ENCODE measurements around the gene BAZ1A. TPM values are rescaled to one million over a fixed set of nuclear protein-coding genes. Genes with fewer than 3 reads are reported as not detected.

Gene BAZ1A
- total and polyA plus RNA-seq, 4 experiments from 2014 or later, result 5.6 to 56.4 (median 35.3) TPM

GRCh38 chr14:34710744-34711143 lies 164.4 kb downstream of the BAZ1A start:
- H3K4me1 Mint-ChIP-seq, result peaks cover 15 to 27% (median 17%) of the 10 kb centered on the region in 4 donors
- no peaks in the 10 kb centered on the region for H3K9me3 ChIP-seq (ENCODE audit: control insufficient read depth in 1 of 2, low read length in 2 of 2)

GRCh38 chr14:34710006-34710405 lies 165.2 kb downstream of the BAZ1A start:
- DNase-seq, result no peak
- Mint-ChIP-seq H3K27ac (peak overlapping the region in 1 of 7 donors; percentile 4), H3K4me3 (no peak overlapping the region), H3K9me3 (no peaks in the 10 kb centered on the region), H3K27me3 (no peaks in the 10 kb centered on the region), H3K36me3 (peaks cover 0 to 13% of the 10 kb centered on the region in 2 donors), H3K4me1 (peaks cover 8 to 21% (median 14%) of the 10 kb centered on the region in 4 donors)
- Histone ChIP-seq H3K9me3 (ENCODE audit: control insufficient read depth in 1 of 2, low read length in 2 of 2) (no peaks in the 10 kb centered on the region), H3K27me3 (ENCODE audit: insufficient read depth, low read length) (no peaks in the 10 kb centered on the region), H3K4me3 (ENCODE audit: low read length in 2 of 2) (no peak overlapping the region), H3K4me1 (ENCODE audit: insufficient read depth, low read length) (peaks cover 20% of the 10 kb centered on the region), H3K27ac (ENCODE audit: low read depth, low read length) (no peak overlapping the region), H3K36me3 (ENCODE audit: insufficient read depth, low read length) (no peaks in the 10 kb centered on the region)
- ChIA-PET CTCF (ENCODE audit: partially characterized antibody) (interaction anchor here (1.0 to 3.1 kb wide), 4 partner anchors 13 to 378 kb away, joined by 3 to 19 read pairs (median 9); no protein-coding TSS in a partner anchor), POLR2A (ENCODE audit: partially characterized antibody) (interaction anchor here (0.6 kb wide), 2 partner anchors 13 to 115 kb away, joined by 3 read pairs; no protein-coding TSS in a partner anchor)
- intact Hi-C loops (cut with micrococcal nuclease), result loop anchor here (5.0 kb wide), 1 partner anchor 43 kb away; no protein-coding TSS in a partner anchor

More at GRCh38 chr14:34710744-34711143, 164.4 kb downstream of the BAZ1A start:
- Mint-ChIP-seq H3K36me3 (peaks cover 0 to 13% of the 10 kb centered on the region in 2 donors), H3K9me3 (no peaks in the 10 kb centered on the region), H3K4me3 (no peak overlapping the region), H3K27ac (no peak overlapping the region), H3K27me3 (no peaks in the 10 kb centered on the region)
- CTCF ChIA-PET (ENCODE audit: partially characterized antibody), result interaction anchor here (1.0 to 3.1 kb wide), 3 partner anchors 12 to 38 kb away, joined by 3 to 19 read pairs (median 14); no protein-coding TSS in a partner anchor
- no peaks in the 10 kb centered on the region for H3K36me3 ChIP-seq (ENCODE audit: insufficient read depth, low read length)
- intact Hi-C loops (cut with micrococcal nuclease), result loop anchor here (5.0 kb wide), 1 partner anchor 43 kb away; no protein-coding TSS in a partner anchor
- no peak for DNase-seq
- POLR2A ChIA-PET (ENCODE audit: partially characterized antibody), result no interaction called here
- peaks cover 27% of the 10 kb centered on the region for H3K4me1 ChIP-seq (ENCODE audit: insufficient read depth, low read length)
- no peak overlapping the region for H3K27ac ChIP-seq (ENCODE audit: low read depth, low read length)
- H3K27me3 ChIP-seq (ENCODE audit: insufficient read depth, low read length), result no peaks in the 10 kb centered on the region
- H3K4me3 ChIP-seq (ENCODE audit: low read length in 2 of 2), result no peak overlapping the region

GRCh38 chr14:34707722-34708121 lies 167.4 kb downstream of the BAZ1A start:
- DNase-seq, result no peak
- no peaks in the 10 kb centered on the region for H3K9me3 ChIP-seq (ENCODE audit: control insufficient read depth in 1 of 2, low read length in 2 of 2)
- intact Hi-C loops (cut with micrococcal nuclease), result no loop called here
- H3K27me3 ChIP-seq (ENCODE audit: insufficient read depth, low read length), result no peaks in the 10 kb centered on the region
- peak overlapping the region in 1 of 7 donors; percentile 13 for H3K27ac Mint-ChIP-seq
- H3K9me3 Mint-ChIP-seq, result no peaks in the 10 kb centered on the region
- POLR2A ChIA-PET (ENCODE audit: partially characterized antibody), result interaction anchor here (0.7 to 1.1 kb wide), 3 partner anchors 8 to 15 kb away, joined by 3 to 4 read pairs (median 3); no protein-coding TSS in a partner anchor
- H3K4me1 ChIP-seq (ENCODE audit: insufficient read depth, low read length), result peaks cover 7% of the 10 kb centered on the region
- H3K27ac ChIP-seq (ENCODE audit: low read depth, low read length), result no peak overlapping the region
- no peaks in the 10 kb centered on the region for H3K36me3 ChIP-seq (ENCODE audit: insufficient read depth, low read length)
- H3K4me3 ChIP-seq (ENCODE audit: low read length in 2 of 2), result no peak overlapping the region
- H3K36me3 Mint-ChIP-seq, result peaks cover 0 to 2% of the 10 kb centered on the region in 2 donors
- no peak overlapping the region for H3K4me3 Mint-ChIP-seq
- H3K27me3 Mint-ChIP-seq, result no peaks in the 10 kb centered on the region
- CTCF ChIA-PET (ENCODE audit: partially characterized antibody), result interaction anchor here (1.0 to 3.7 kb wide), 6 partner anchors 12 to 519 kb away, joined by 3 to 18 read pairs (median 3); no protein-coding TSS in a partner anchor
- peaks cover 0 to 6% (median 5%) of the 10 kb centered on the region in 4 donors for H3K4me1 Mint-ChIP-seq

Other genes starting within 250 kb of the BAZ1A start
- gene SNX6, start 245.2 kb downstream of the BAZ1A start, total RNA-seq, result 10 to 100 TPM; 81.0 to 82.6 TPM
- gene SNX6, start 245.2 kb downstream of the BAZ1A start, polyA plus RNA-seq, result 100 to 1,000 TPM; 145 to 212 TPM
- 10 to 100 TPM; 12.3 to 12.6 TPM for gene CFL2, start 160.8 kb downstream of the BAZ1A start, total RNA-seq
- 10 to 100 TPM; 10.4 to 14.2 TPM for gene CFL2, start 160.8 kb downstream of the BAZ1A start, polyA plus RNA-seq
- 10 to 100 TPM; 59.8 to 62.7 TPM for gene SRP54, start 107.6 kb upstream of the BAZ1A start, total RNA-seq
- 10 to 100 TPM; 31.6 to 49.2 TPM for gene SRP54, start 107.6 kb upstream of the BAZ1A start, polyA plus RNA-seq
- gene FAM177A1, start 170.9 kb upstream of the BAZ1A start, total RNA-seq, result 10 to 100 TPM; 35.2 to 41.5 TPM
- gene FAM177A1, start 170.9 kb upstream of the BAZ1A start, polyA plus RNA-seq, result 10 to 100 TPM; 46.8 to 60.0 TPM
- 10 to 100 TPM; 36.1 to 41.0 TPM for gene PPP2R3C, start 246.6 kb upstream of the BAZ1A start, total RNA-seq
- 10 to 100 TPM; 58.0 to 70.9 TPM for gene PPP2R3C, start 246.6 kb upstream of the BAZ1A start, polyA plus RNA-seq
- 10 to 100 TPM; 38.9 to 39.4 TPM for gene PRORP, start 247.2 kb upstream of the BAZ1A start, total RNA-seq
- 100 to 1,000 TPM in 1 of 2 donors, 10 to 100 TPM in 1; 84.2 to 121 TPM for gene PRORP, start 247.2 kb upstream of the BAZ1A start, polyA plus RNA-seq

Data from CD4-positive, alpha-beta memory T cell (primary cell).